H4 (cell line): ENCODE results near the gene BMAL1. TPM values are rescaled to one million over a fixed set of nuclear protein-coding genes. Genes with fewer than 3 reads are reported as not detected.
"Not testable (repeated sequence)": the region's sequence is repeated elsewhere in the genome, so short reads cannot be mapped to it uniquely, and the experiment has no call there.

ENCODE experiments used
- DNase-seq: peaks from one replicate; pipeline ENCODE4 v3.0.0-alpha.2; 2015; ENCODE audit warnings: low spot score
- total RNA-seq: library from RNA; depleted of rRNA; stranded (reverse); fragments of >200 nt; shearing (Covaris generic); gene quantifications from 2 replicates; pipeline ENCODE4 v1.2.3, GENCODE V29; 2014; rRNA removed

The BMAL1 gene
- total RNA-seq, 1 experiment from 2014 or later = 12.1 TPM

GRCh38 chr11:13378316-13378715, 100.7 kb downstream of the BMAL1 start:
- DNase-seq = no peak

GRCh38 chr11:13380731-13381130, 103.1 kb downstream of the BMAL1 start:
- DNase-seq = no peak

- DNase-seq = no peak
Measured at GRCh38 chr11:13382751-13383150, 105.2 kb downstream of the BMAL1 start.

- DNase-seq = peak; percentile 50
Measured at GRCh38 chr11:13384908-13385640, 107.5 kb downstream of the BMAL1 start.

- DNase-seq = no peak
Measured at GRCh38 chr11:13386567-13386966, 109.0 kb downstream of the BMAL1 start.

- no peak for DNase-seq
Measured at GRCh38 chr11:13388741-13389140, 111.2 kb downstream of the BMAL1 start.

- no peak for DNase-seq
Measured at GRCh38 chr11:13391217-13391616, 113.6 kb downstream of the BMAL1 start.

- DNase-seq = not testable (repeated sequence)
Measured at GRCh38 chr11:13398335-13398734, 120.7 kb downstream of the BMAL1 start.

GRCh38 chr11:13405220-13405619, 127.6 kb downstream of the BMAL1 start:
- DNase-seq = no peak

GRCh38 chr11:13415201-13415600, 137.6 kb downstream of the BMAL1 start:
- no peak for DNase-seq

GRCh38 chr11:13421561-13421960, 144.0 kb downstream of the BMAL1 start:
- no peak for DNase-seq

- no peak for DNase-seq
Measured at GRCh38 chr11:13423372-13423771, 145.8 kb downstream of the BMAL1 start.

- DNase-seq = no peak
Measured at GRCh38 chr11:13427440-13427839, 149.8 kb downstream of the BMAL1 start.

GRCh38 chr11:13429288-13429687, 151.7 kb downstream of the BMAL1 start:
- no peak for DNase-seq

GRCh38 chr11:13429836-13430235, 152.2 kb downstream of the BMAL1 start:
- DNase-seq = no peak

- no peak for DNase-seq
Measured at GRCh38 chr11:13433437-13433836, 155.8 kb downstream of the BMAL1 start.

- no peak for DNase-seq
Measured at GRCh38 chr11:13434247-13435205, 156.9 kb downstream of the BMAL1 start.

GRCh38 chr11:13436836-13437235, 159.2 kb downstream of the BMAL1 start:
- not testable (repeated sequence) for DNase-seq

Other genes with a start within 250 kb of the BMAL1 start
- 66.2 and 70.1 TPM in 2 replicates for gene BTBD10, start 185.4 kb downstream of the BMAL1 start, total RNA-seq
- not detected in 2 replicates for gene PTH, start 218.2 kb downstream of the BMAL1 start, total RNA-seq